Calu3 (cell line): ENCODE results near the gene PDHB. TPM values are rescaled to one million over a fixed set of nuclear protein-coding genes. Genes with fewer than 3 reads are reported as not detected.

Experiments used
- BruUV-seq: library from RNA; stranded (reverse); fragments of 400-500 nt; replicated peaks from 2 replicates; lab custom pipeline; 2021; lab: Mats Ljungman, UMichigan
- CTCF ChIA-PET: fragments of 300-600 bp; sonication (Branson Sonifier 250); formaldehyde crosslinking; loops from one replicate; lab custom pipeline; 2022; ENCODE audit warnings: antibody characterized with exemption; lab: Charles Lee
- DNase-seq: peaks from one replicate; pipeline ENCODE4 v3.0.0; 2022
- H3K27ac Mint-ChIP-seq: one replicate; pipeline ENCODE4 v1.8.0; 2022; ENCODE audit warnings: mixed read lengths; ENCODE audit not compliant: unreplicated experiment
- H3K27me3 Mint-ChIP-seq: one replicate; pipeline ENCODE4 v1.8.0; 2022; ENCODE audit warnings: mixed read lengths; ENCODE audit not compliant: unreplicated experiment
- H3K36me3 Mint-ChIP-seq: one replicate; pipeline ENCODE4 v1.8.0; 2022; ENCODE audit warnings: mild to moderate bottlenecking, moderate library complexity, mixed read lengths; ENCODE audit not compliant: insufficient read depth, unreplicated experiment
- H3K4me1 Mint-ChIP-seq: one replicate; pipeline ENCODE4 v1.8.0; 2022; ENCODE audit warnings: mild to moderate bottlenecking, low read depth, mixed read lengths; ENCODE audit not compliant: unreplicated experiment
- H3K4me3 Mint-ChIP-seq: one replicate; pipeline ENCODE4 v1.8.0; 2022; ENCODE audit warnings: mild to moderate bottlenecking, low read depth, moderate library complexity, mixed read lengths; ENCODE audit not compliant: unreplicated experiment
- H3K9me3 Mint-ChIP-seq: one replicate; pipeline ENCODE4 v1.8.0; 2022; ENCODE audit warnings: low read depth, mixed read lengths; ENCODE audit not compliant: unreplicated experiment
- CTCF ChIP-seq: fragments of 200-600 bp; IDR thresholded peaks from one replicate; pipeline ENCODE4 v1.8.0; 2022; ENCODE audit warnings: antibody characterized with exemption; ENCODE audit not compliant: unreplicated experiment
- intact Hi-C: fragments of 100-400 bp; cut with micrococcal nuclease; formaldehyde crosslinking; loops from one replicate; pipeline ENCODE4 v1.10.0; 2022; ENCODE audit not compliant: unreplicated experiment
- total RNA-seq: library from RNA; stranded (reverse); gene quantifications from 2 replicates; pipeline ENCODE4 v1.2.3, GENCODE V29; 2022

PDHB gene
- total RNA-seq, 1 experiment from 2014 or later = 47.6 TPM

- H3K27ac Mint-ChIP-seq = no peak overlapping the region
- DNase-seq = no peak
- no peak overlapping the region for H3K4me3 Mint-ChIP-seq
- intact Hi-C loops = no loop called here
- CTCF ChIA-PET = no interaction called here
- no peaks in the 10 kb centered on the region for H3K27me3 Mint-ChIP-seq
- no peaks in the 10 kb centered on the region for H3K9me3 Mint-ChIP-seq
- no peaks in the 10 kb centered on the region for H3K36me3 Mint-ChIP-seq
- H3K4me1 Mint-ChIP-seq = no peaks in the 10 kb centered on the region
- no peak for TF ChIP-seq CTCF
- no TSS peak for BruUV-seq
These were observed 34.8 kb downstream of the PDHB start for GRCh38 chr3:58398669-58399333.

- Mint-ChIP-seq H3K27me3 (no peaks in the 10 kb centered on the region), H3K27ac (no peak overlapping the region), H3K36me3 (no peaks in the 10 kb centered on the region), H3K4me1 (no peaks in the 10 kb centered on the region), H3K4me3 (no peak overlapping the region), H3K9me3 (no peaks in the 10 kb centered on the region)
- DNase-seq = no peak
- intact Hi-C loops = no loop called here
- CTCF ChIA-PET = no interaction called here
- BruUV-seq = no TSS peak
- TF ChIP-seq CTCF = no peak
These were observed 39.3 kb downstream of the PDHB start for GRCh38 chr3:58394339-58394738.

- Mint-ChIP-seq H3K9me3 (no peaks in the 10 kb centered on the region), H3K27ac (no peak overlapping the region), H3K36me3 (no peaks in the 10 kb centered on the region), H3K4me3 (no peak overlapping the region), H3K4me1 (no peaks in the 10 kb centered on the region), H3K27me3 (no peaks in the 10 kb centered on the region)
- intact Hi-C loops = no loop called here
- no TSS peak for BruUV-seq
- DNase-seq = no peak
- CTCF ChIA-PET = interaction anchor here (0.5 kb wide), 1 partner anchor 178 kb away, joined by 5 read pairs; no protein-coding TSS in a partner anchor
- TF ChIP-seq CTCF = no peak
These were observed 41.5 kb downstream of the PDHB start for GRCh38 chr3:58392181-58392580.

GRCh38 chr3:58391156-58391865, 42.3 kb downstream of the PDHB start:
- Mint-ChIP-seq H3K4me1 (no peaks in the 10 kb centered on the region), H3K4me3 (no peak overlapping the region), H3K27me3 (no peaks in the 10 kb centered on the region), H3K9me3 (no peaks in the 10 kb centered on the region), H3K27ac (no peak overlapping the region), H3K36me3 (no peaks in the 10 kb centered on the region)
- DNase-seq = no peak
- intact Hi-C loops = no loop called here
- CTCF ChIA-PET = no interaction called here
- BruUV-seq = no TSS peak
- no peak for TF ChIP-seq CTCF
